ENCODE measurements around the gene ATIC.
A peak's percentile ranks its signal among the peaks of the same experiment; 100 is the strongest.

The ATIC gene

GRCh38 chr2:215376103-215376780, 64.4 kb downstream of the ATIC start:
- DNase-seq (ENCODE audit: low spot score) = no peak

- no peak for DNase-seq (ENCODE audit: low spot score)
Observed at GRCh38 chr2:215377283-215377682, 65.4 kb downstream of the ATIC start.

GRCh38 chr2:215378045-215378444, 66.2 kb downstream of the ATIC start:
- no peak for DNase-seq (ENCODE audit: low spot score)

- no peak for DNase-seq (ENCODE audit: low spot score)
Observed at GRCh38 chr2:215379039-215379438, 67.2 kb downstream of the ATIC start.

GRCh38 chr2:215379948-215380347, 68.1 kb downstream of the ATIC start:
- no peak for DNase-seq (ENCODE audit: low spot score)

GRCh38 chr2:215380699-215381098, 68.8 kb downstream of the ATIC start:
- DNase-seq (ENCODE audit: low spot score) = no peak

GRCh38 chr2:215382011-215382410, 70.2 kb downstream of the ATIC start:
- no peak for DNase-seq (ENCODE audit: low spot score)

GRCh38 chr2:215382480-215382879, 70.6 kb downstream of the ATIC start:
- no peak for DNase-seq (ENCODE audit: low spot score)

GRCh38 chr2:215383652-215384279, 71.9 kb downstream of the ATIC start:
- no peak for DNase-seq (ENCODE audit: low spot score)

GRCh38 chr2:215384710-215385109, 72.9 kb downstream of the ATIC start:
- no peak for DNase-seq (ENCODE audit: low spot score)

GRCh38 chr2:215386566-215386965, 74.7 kb downstream of the ATIC start:
- DNase-seq (ENCODE audit: low spot score) = no peak

GRCh38 chr2:215388002-215388728, 76.3 kb downstream of the ATIC start:
- no peak for DNase-seq (ENCODE audit: low spot score)

- DNase-seq (ENCODE audit: low spot score) = no peak
Observed at GRCh38 chr2:215390550-215390913, 78.7 kb downstream of the ATIC start.

GRCh38 chr2:215391531-215391930, 79.7 kb downstream of the ATIC start:
- no peak for DNase-seq (ENCODE audit: low spot score)

- DNase-seq (ENCODE audit: low spot score) = no peak
Observed at GRCh38 chr2:215392164-215392563, 80.3 kb downstream of the ATIC start.

- DNase-seq (ENCODE audit: low spot score) = no peak
Observed at GRCh38 chr2:215392687-215393270, 80.9 kb downstream of the ATIC start.

GRCh38 chr2:215394102-215394805, 82.4 kb downstream of the ATIC start:
- no peak for DNase-seq (ENCODE audit: low spot score)

GRCh38 chr2:215395687-215396460, 84.0 kb downstream of the ATIC start:
- DNase-seq (ENCODE audit: low spot score) = no peak

- no peak for DNase-seq (ENCODE audit: low spot score)
Observed at GRCh38 chr2:215396595-215397313, 84.9 kb downstream of the ATIC start.

GRCh38 chr2:215397632-215398341, 85.9 kb downstream of the ATIC start:
- peak; percentile 57 for DNase-seq (ENCODE audit: low spot score)

Data from COLO829 (cell line).